ENCODE measurements around the gene SLC6A18. TPM values are rescaled to one million over a fixed set of nuclear protein-coding genes. Genes with fewer than 3 reads are reported as not detected.

SLC6A18 gene
- total RNA-seq, 2 donors from 2014 or later = 0.27 TPM; not detected in 1

DNA sequence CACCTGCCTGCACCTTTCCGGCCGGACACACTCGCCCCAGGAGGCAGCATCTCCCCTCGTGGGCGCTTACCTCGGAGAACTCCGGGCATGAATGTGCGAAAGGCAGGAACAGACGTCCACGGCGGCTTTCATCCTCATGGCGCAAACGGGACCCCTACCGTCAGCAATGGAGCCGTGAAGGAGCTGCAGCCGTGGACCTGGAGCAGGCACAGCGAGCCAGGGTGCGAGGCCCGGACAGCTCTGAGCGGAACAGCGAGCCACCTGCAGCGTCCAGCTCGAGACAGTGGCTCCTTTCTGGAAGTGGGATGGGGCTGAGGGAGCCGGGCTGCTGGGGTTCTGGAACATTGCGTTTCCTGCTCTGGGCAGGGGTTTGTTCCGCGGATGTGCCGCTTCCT is 31.6 kb upstream of the SLC6A18 start:
- Histone ChIP-seq H3K27ac (no peak overlapping the region), H3K4me3 (no peak overlapping the region), H3K36me3 (no peaks in the 10 kb centered on the region), H3K9me3 (no peaks in the 10 kb centered on the region), H3K4me1 (no peaks in the 10 kb centered on the region), H3K9ac (ENCODE audit: low read depth in 2 of 2, low read length in 2 of 2) (no peak overlapping the region), H3K27me3 (peaks cover 3% of the 10 kb centered on the region)
- TF ChIP-seq, protein P1, sequence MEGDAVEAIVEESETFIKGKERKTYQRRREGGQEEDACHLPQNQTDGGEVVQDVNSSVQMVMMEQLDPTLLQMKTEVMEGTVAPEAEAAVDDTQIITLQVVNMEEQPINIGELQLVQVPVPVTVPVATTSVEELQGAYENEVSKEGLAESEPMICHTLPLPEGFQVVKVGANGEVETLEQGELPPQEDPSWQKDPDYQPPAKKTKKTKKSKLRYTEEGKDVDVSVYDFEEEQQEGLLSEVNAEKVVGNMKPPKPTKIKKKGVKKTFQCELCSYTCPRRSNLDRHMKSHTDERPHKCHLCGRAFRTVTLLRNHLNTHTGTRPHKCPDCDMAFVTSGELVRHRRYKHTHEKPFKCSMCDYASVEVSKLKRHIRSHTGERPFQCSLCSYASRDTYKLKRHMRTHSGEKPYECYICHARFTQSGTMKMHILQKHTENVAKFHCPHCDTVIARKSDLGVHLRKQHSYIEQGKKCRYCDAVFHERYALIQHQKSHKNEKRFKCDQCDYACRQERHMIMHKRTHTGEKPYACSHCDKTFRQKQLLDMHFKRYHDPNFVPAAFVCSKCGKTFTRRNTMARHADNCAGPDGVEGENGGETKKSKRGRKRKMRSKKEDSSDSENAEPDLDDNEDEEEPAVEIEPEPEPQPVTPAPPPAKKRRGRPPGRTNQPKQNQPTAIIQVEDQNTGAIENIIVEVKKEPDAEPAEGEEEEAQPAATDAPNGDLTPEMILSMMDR (IDR thresholded peaks at IDR 0.05) = no peak
- DNase-seq = no peak
- intact Hi-C loops (cut with DNase I) = no loop called here

DNA sequence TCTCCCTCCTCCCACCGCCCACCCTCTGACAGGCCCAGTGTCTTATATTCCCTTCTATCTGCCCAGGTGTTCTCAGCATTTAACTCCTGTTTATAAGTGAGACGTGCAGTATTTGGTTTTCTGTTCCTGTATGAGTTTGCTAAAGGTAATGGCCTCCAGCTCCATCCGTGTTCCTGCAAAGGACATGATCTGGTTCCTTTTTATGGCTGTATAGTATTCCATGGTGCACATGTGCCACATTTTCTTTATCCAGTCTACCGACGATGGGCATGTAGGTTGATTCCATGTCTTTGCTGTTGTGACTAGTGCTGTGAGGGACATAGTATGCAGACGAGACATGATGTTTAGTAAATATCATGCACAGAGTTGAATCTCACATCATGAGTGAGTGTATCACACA is 30.8 kb upstream of the SLC6A18 start:
- intact Hi-C loops (cut with DNase I) = no loop called here
- H3K36me3 ChIP-seq = no peaks in the 10 kb centered on the region
- H3K27ac ChIP-seq = no peak overlapping the region
- no peak overlapping the region for H3K9ac ChIP-seq (ENCODE audit: low read depth in 2 of 2, low read length in 2 of 2)
- H3K9me3 ChIP-seq = no peaks in the 10 kb centered on the region
- DNase-seq = no peak
- no peaks in the 10 kb centered on the region for H3K4me1 ChIP-seq
- TF ChIP-seq, protein P1 (IDR thresholded peaks at IDR 0.05) = no peak
- H3K27me3 ChIP-seq = peaks cover 3% of the 10 kb centered on the region
- no peak overlapping the region for H3K4me3 ChIP-seq

DNA sequence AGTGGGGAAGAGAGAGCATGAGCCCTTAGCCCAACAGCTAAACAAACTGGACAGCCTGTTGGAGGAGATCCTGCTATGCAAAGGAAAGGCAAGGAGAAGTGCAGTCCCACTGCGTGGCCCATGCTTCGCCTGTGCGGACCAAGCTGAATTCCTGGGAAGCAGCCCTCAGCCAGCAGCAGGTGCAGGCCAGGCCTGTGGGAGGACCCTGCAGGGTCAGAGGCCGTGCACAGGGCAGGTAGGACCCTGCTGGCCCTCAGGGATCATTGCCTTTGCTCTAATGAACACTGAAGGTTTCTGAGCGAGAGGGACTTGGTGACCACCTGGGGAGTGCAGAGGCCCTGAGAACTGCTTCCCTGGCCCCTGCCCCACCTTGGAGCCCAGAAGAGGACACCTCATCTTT is 29.7 kb upstream of the SLC6A18 start:
- TF ChIP-seq, protein P1 (IDR thresholded peaks at IDR 0.05) = no peak
- intact Hi-C loops (cut with DNase I) = no loop called here
- no peaks in the 10 kb centered on the region for H3K9me3 ChIP-seq
- H3K27ac ChIP-seq = no peak overlapping the region
- H3K4me3 ChIP-seq = no peak overlapping the region
- H3K36me3 ChIP-seq = no peaks in the 10 kb centered on the region
- H3K4me1 ChIP-seq = no peaks in the 10 kb centered on the region
- no peak for DNase-seq
- peaks cover 3% of the 10 kb centered on the region for H3K27me3 ChIP-seq
- H3K9ac ChIP-seq (ENCODE audit: low read depth in 2 of 2, low read length in 2 of 2) = no peak overlapping the region

DNA sequence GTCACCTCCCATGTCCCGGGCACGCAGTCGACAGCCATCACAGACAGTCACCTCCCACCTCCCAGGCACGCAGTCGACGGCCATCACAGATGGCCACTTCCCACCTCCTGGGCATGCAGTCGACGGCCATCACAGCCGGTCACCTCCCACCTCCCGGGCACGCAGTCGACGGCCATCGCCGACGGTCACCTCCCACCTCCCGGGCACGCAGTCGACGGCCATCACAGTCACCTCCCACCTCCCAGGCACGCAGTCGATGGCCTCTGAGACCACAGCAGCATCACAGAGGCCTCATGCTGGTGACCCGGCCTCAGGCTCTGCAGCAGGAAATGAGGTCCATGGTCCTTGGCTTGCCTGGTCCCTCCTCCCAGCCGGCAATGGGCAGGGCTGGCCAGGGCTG is 29.3 kb upstream of the SLC6A18 start:
- no peaks in the 10 kb centered on the region for H3K9me3 ChIP-seq
- peaks cover 6% of the 10 kb centered on the region for H3K27me3 ChIP-seq
- TF ChIP-seq, protein P1 (IDR thresholded peaks at IDR 0.05) = no peak
- H3K36me3 ChIP-seq = no peaks in the 10 kb centered on the region
- no peak overlapping the region for H3K27ac ChIP-seq
- no peaks in the 10 kb centered on the region for H3K4me1 ChIP-seq
- intact Hi-C loops (cut with DNase I) = no loop called here
- H3K9ac ChIP-seq (ENCODE audit: low read depth in 2 of 2, low read length in 2 of 2) = no peak overlapping the region
- H3K4me3 ChIP-seq = no peak overlapping the region
- no peak for DNase-seq

DNA sequence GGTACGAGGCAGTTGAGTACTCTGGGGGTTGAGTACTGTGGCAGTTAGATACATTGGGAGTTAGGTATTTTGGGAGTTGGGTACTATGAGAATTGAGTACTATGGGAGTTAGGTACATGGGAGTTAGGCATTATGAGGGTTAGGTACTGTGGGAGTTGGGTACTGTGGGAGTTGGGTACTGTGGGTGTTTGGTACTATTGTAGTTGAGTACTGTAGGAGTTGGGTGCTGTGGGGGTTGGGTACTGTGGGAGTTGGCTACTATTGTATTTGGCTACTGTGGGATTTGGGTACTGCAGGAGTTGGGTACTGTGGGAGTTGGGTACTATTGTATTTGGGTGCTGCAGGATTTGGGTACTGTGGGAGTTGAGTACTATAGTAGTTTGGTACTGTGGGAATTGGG is 28.6 kb upstream of the SLC6A18 start:
- intact Hi-C loops (cut with DNase I) = no loop called here
- H3K9ac ChIP-seq (ENCODE audit: low read depth in 2 of 2, low read length in 2 of 2) = no peak overlapping the region
- no peak for DNase-seq

More for the DNA sequence above, 28.6 kb upstream of the SLC6A18 start:
- Histone ChIP-seq H3K36me3 (no peaks in the 10 kb centered on the region), H3K9me3 (no peaks in the 10 kb centered on the region), H3K27me3 (peaks cover 6% of the 10 kb centered on the region), H3K27ac (no peak overlapping the region), H3K4me3 (no peak overlapping the region), H3K4me1 (no peaks in the 10 kb centered on the region)
- TF ChIP-seq, protein P1 (IDR thresholded peaks at IDR 0.05) = no peak

All from colonic mucosa (tissue), 4 donors.